Measurements from ENCODE around the gene ENOX1. TPM values are rescaled to one million over a fixed set of nuclear protein-coding genes. Genes with fewer than 3 reads are reported as not detected.

Gene ENOX1
- polyA plus RNA-seq, 3 donors: 0.04 TPM; not detected in 2

DNA sequence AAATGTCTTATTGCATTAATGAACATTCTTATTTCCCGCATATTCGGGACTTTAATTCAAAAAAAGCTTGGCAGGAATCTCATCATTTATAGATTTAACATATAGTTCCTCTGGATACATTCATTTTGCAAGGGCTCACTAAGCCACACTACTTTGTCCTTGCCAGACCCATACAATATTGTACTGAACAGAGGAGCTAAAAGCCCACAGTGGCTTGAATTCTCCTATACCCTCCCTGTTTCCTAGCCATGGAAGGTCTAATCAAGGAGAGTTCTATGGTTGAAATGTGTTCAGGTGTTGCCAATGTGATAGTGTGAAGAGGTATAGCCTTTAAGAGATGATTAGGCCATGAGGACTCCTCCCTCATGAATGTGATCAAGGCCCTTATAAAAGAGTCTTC, 298.9 kb downstream of the ENOX1 start:
- TF ChIP-seq, protein P1, sequence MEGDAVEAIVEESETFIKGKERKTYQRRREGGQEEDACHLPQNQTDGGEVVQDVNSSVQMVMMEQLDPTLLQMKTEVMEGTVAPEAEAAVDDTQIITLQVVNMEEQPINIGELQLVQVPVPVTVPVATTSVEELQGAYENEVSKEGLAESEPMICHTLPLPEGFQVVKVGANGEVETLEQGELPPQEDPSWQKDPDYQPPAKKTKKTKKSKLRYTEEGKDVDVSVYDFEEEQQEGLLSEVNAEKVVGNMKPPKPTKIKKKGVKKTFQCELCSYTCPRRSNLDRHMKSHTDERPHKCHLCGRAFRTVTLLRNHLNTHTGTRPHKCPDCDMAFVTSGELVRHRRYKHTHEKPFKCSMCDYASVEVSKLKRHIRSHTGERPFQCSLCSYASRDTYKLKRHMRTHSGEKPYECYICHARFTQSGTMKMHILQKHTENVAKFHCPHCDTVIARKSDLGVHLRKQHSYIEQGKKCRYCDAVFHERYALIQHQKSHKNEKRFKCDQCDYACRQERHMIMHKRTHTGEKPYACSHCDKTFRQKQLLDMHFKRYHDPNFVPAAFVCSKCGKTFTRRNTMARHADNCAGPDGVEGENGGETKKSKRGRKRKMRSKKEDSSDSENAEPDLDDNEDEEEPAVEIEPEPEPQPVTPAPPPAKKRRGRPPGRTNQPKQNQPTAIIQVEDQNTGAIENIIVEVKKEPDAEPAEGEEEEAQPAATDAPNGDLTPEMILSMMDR (IDR thresholded peaks at IDR 0.05): no peak
- no peaks in the 10 kb centered on the region for H4K20me1 ChIP-seq (ENCODE audit: insufficient read depth, low read length)
- H3K79me2 ChIP-seq (ENCODE audit: insufficient read depth, low read length): no peaks in the 10 kb centered on the region
- no peak overlapping the region for H3K4me2 ChIP-seq (replicated peaks; ENCODE audit: extremely low read depth, low read length, poor library complexity, severe bottlenecking)
- Mint-ChIP-seq H3K4me1 (peaks cover 9% of the 10 kb centered on the region), H3K36me3 (no peaks in the 10 kb centered on the region), H3K4me3 (no peak overlapping the region), H3K27ac (no peak overlapping the region), H3K27me3 (ENCODE audit: low read depth in 3 of 3) (peaks cover 0 to 5% (median 0%) of the 10 kb centered on the region in 3 donors), H3K9me3 (peaks cover 0 to 7% (median 5%) of the 10 kb centered on the region in 7 donors)
- peaks cover 5 to 7% of the 10 kb centered on the region in 2 donors for H3K4me1 ChIP-seq (ENCODE audit: control insufficient read depth in 1 of 2, insufficient read depth in 2 of 2, low read length in 2 of 2)
- intact Hi-C loops (cut with micrococcal nuclease): no loop called here
- no peak overlapping the region for H2AFZ ChIP-seq (ENCODE audit: insufficient read depth, low read depth, low read length, poor library complexity, severe bottlenecking)
- H3K27ac ChIP-seq (ENCODE audit: low read depth in 1 of 2, low read length in 2 of 2): no peak overlapping the region
- no peak for DNase-seq
- H3K4me3 ChIP-seq (replicated peaks in 1 of 3; ENCODE audit: low read depth in 2 of 3, low read length in 3 of 3): no peak overlapping the region
- no peaks in the 10 kb centered on the region for H3K36me3 ChIP-seq (replicated peaks in 1 of 2; ENCODE audit: control insufficient read depth in 1 of 2, insufficient read depth in 2 of 2, low read length in 2 of 2)
- peaks cover 0 to 8% of the 10 kb centered on the region in 2 donors for H3K9me3 ChIP-seq (replicated peaks in 1 of 2; ENCODE audit: control insufficient read depth in 1 of 2, insufficient read depth in 1 of 2, low read length in 2 of 2)
- no peak overlapping the region for H3K9ac ChIP-seq (ENCODE audit: insufficient read depth, low read length, poor library complexity, severe bottlenecking)
- WGBS (ENCODE audit: insufficient coverage): 94% methylated on average over 2 of the region's 2 CpGs
- H3K27me3 ChIP-seq (ENCODE audit: control insufficient read depth in 2 of 2, insufficient read depth in 2 of 2, low read length in 2 of 2): no peaks in the 10 kb centered on the region

- H3K27ac Mint-ChIP-seq: no peak overlapping the region
- peaks cover 0 to 8% of the 10 kb centered on the region in 2 donors for H3K9me3 ChIP-seq (replicated peaks in 1 of 2; ENCODE audit: control insufficient read depth in 1 of 2, insufficient read depth in 1 of 2, low read length in 2 of 2)
- H4K20me1 ChIP-seq (ENCODE audit: insufficient read depth, low read length): no peaks in the 10 kb centered on the region
- H3K27ac ChIP-seq (ENCODE audit: low read depth in 1 of 2, low read length in 2 of 2): no peak overlapping the region
- H3K27me3 ChIP-seq (ENCODE audit: control insufficient read depth in 2 of 2, insufficient read depth in 2 of 2, low read length in 2 of 2): no peaks in the 10 kb centered on the region
- H3K79me2 ChIP-seq (ENCODE audit: insufficient read depth, low read length): no peaks in the 10 kb centered on the region
- WGBS (ENCODE audit: insufficient coverage): 100% methylated on average over 2 of the region's 3 CpGs
- peaks cover 5 to 8% of the 10 kb centered on the region in 2 donors for H3K4me1 ChIP-seq (ENCODE audit: control insufficient read depth in 1 of 2, insufficient read depth in 2 of 2, low read length in 2 of 2)
- H3K27me3 Mint-ChIP-seq (ENCODE audit: low read depth in 3 of 3): peaks cover 0 to 5% (median 0%) of the 10 kb centered on the region in 3 donors
- no peak for DNase-seq
- no peak overlapping the region for H3K4me3 Mint-ChIP-seq
- no peak overlapping the region for H3K9ac ChIP-seq (ENCODE audit: insufficient read depth, low read length, poor library complexity, severe bottlenecking)
- H3K9me3 Mint-ChIP-seq: peaks cover 0 to 7% (median 5%) of the 10 kb centered on the region in 7 donors
- intact Hi-C loops (cut with micrococcal nuclease): no loop called here
- TF ChIP-seq, protein P1 (IDR thresholded peaks at IDR 0.05): no peak
- H3K36me3 Mint-ChIP-seq: no peaks in the 10 kb centered on the region
- H3K4me2 ChIP-seq (replicated peaks; ENCODE audit: extremely low read depth, low read length, poor library complexity, severe bottlenecking): no peak overlapping the region
- H2AFZ ChIP-seq (ENCODE audit: insufficient read depth, low read depth, low read length, poor library complexity, severe bottlenecking): no peak overlapping the region
- no peak overlapping the region for H3K4me3 ChIP-seq (replicated peaks in 1 of 3; ENCODE audit: low read depth in 2 of 3, low read length in 3 of 3)
- peaks cover 9% of the 10 kb centered on the region for H3K4me1 Mint-ChIP-seq
- no peaks in the 10 kb centered on the region for H3K36me3 ChIP-seq (replicated peaks in 1 of 2; ENCODE audit: control insufficient read depth in 1 of 2, insufficient read depth in 2 of 2, low read length in 2 of 2)
Measured at GRCh38 chr13:43487461-43487860, 299.3 kb downstream of the ENOX1 start.
